Thoracic aorta (tissue), 2 donors: ENCODE results near the gene CDC42SE1. TPM values are rescaled to one million over a fixed set of nuclear protein-coding genes. Genes with fewer than 3 reads are reported as not detected.

Experiments
- ATAC-seq: fragments of 150-250 bp; one replicate; pipeline ENCODE4 v1.8.0; 2017; ENCODE audit warnings: low read depth; ENCODE audit not compliant: insufficient number of reproducible peaks, low FRiP score
- DNase-seq: peaks from one replicate; pipeline ENCODE4 v3.0.0-alpha.2; 2020; ENCODE audit warnings: low spot score
- H3K27ac ChIP-seq, 2 donors: fragments of 200-600 bp; sonication (generic); 1 replicate in 1 of 2; 2 replicates in 1 of 2; pipeline ENCODE4 v1.5.1; 2016; ENCODE audit warnings: mild to moderate bottlenecking in 2 of 2, moderate library complexity in 2 of 2
- H3K27me3 ChIP-seq: fragments of 200-600 bp; sonication (generic); replicated peaks from 2 replicates; pipeline ENCODE4 v1.6.0; 2016; ENCODE audit warnings: mild to moderate bottlenecking; ENCODE audit not compliant: insufficient read depth
- H3K36me3 ChIP-seq: fragments of 200-600 bp; sonication (generic); one replicate; pipeline ENCODE4 v1.5.1; 2016
- H3K4me1 ChIP-seq, 2 donors: fragments of 200-600 bp; sonication (generic); 1 replicate in 1 of 2; 2 replicates in 1 of 2; pipeline versions ENCODE4 v1.5.1 to v1.6.0; 2016; ENCODE audit warnings: low read depth in 2 of 2, mild to moderate bottlenecking in 1 of 2; ENCODE audit not compliant: control insufficient read depth in 1 of 2
- H3K4me3 ChIP-seq: fragments of 200-600 bp; sonication (generic); 2 replicates; pipeline ENCODE4 v1.5.1; 2016; ENCODE audit warnings: mild to moderate bottlenecking
- H3K9me3 ChIP-seq: fragments of 200-600 bp; sonication (generic); 2 replicates; pipeline ENCODE4 v1.5.1; 2016
- total RNA-seq, 2 donors: library from RNA; depleted of rRNA; stranded (reverse); fragments of >200 nt; gene quantifications; one replicate each; pipeline versions ENCODE4 v1.1.0 to v1.2.3, GENCODE V29; 2016
- TF ChIP-seq, protein P1 (sequence below): fragments of 200-600 bp; sonication (generic); IDR thresholded peaks from one replicate; pipeline ENCODE4 v1.5.1; 2019; ENCODE audit warnings: antibody characterized with exemption

The CDC42SE1 gene
- total RNA-seq, 2 donors from 2014 or later: 66.2 to 134 TPM

DNA sequence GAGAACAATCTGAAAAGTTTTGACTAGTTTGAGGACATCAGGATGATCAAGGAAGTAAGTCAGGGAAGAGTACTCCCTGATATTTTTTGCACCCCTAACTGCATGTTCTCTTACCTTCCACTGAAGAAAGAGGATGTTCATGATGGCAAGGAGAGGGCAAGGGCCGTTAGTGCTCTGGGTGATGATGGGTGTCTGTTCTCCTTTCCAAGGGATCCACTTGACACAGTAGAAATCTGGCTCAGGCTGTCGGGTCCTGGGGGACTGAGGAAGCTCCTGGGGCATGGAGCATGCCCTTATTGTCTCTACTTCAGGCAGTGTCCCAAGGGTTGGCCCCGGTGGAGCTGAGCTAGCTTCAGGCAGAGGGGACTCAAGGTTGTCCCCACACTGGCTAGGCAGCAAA, 57.4 kb downstream of the CDC42SE1 start:
- Histone ChIP-seq H3K9me3 (no peaks in the 10 kb centered on the region), H3K4me3 (no peak overlapping the region), H3K36me3 (peaks cover 24% of the 10 kb centered on the region), H3K27ac (no peak overlapping the region), H3K27me3 (no peaks in the 10 kb centered on the region), H3K4me1 (peaks cover 29 to 39% of the 10 kb centered on the region in 2 donors)
- ATAC-seq (no peak), DNase-seq (no peak)
- TF ChIP-seq, protein P1, sequence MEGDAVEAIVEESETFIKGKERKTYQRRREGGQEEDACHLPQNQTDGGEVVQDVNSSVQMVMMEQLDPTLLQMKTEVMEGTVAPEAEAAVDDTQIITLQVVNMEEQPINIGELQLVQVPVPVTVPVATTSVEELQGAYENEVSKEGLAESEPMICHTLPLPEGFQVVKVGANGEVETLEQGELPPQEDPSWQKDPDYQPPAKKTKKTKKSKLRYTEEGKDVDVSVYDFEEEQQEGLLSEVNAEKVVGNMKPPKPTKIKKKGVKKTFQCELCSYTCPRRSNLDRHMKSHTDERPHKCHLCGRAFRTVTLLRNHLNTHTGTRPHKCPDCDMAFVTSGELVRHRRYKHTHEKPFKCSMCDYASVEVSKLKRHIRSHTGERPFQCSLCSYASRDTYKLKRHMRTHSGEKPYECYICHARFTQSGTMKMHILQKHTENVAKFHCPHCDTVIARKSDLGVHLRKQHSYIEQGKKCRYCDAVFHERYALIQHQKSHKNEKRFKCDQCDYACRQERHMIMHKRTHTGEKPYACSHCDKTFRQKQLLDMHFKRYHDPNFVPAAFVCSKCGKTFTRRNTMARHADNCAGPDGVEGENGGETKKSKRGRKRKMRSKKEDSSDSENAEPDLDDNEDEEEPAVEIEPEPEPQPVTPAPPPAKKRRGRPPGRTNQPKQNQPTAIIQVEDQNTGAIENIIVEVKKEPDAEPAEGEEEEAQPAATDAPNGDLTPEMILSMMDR: no peak

DNA sequence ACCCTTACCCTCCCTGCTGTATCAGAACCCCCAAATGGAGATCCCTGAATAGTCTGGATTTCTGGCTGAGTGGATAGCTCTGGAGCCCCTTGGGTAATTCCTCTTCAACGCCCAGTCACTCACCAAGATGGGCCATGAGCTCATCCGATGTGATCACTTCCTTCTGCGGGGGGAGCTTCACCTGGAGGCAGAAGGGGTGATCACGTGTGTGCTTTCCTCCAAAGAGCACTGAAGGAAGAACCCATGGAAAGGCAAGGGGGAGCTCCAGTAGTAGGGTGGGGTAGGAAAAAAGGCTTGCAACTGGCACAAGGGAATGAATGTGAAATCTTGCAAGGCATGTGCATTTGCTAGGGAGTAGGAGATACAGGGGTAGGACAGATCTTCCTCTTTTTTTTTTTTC, 57.8 kb downstream of the CDC42SE1 start:
- ATAC-seq: no peak
- TF ChIP-seq, protein P1: no peak
- Histone ChIP-seq H3K36me3 (peaks cover 28% of the 10 kb centered on the region), H3K9me3 (no peaks in the 10 kb centered on the region), H3K27me3 (no peaks in the 10 kb centered on the region), H3K4me1 (peaks cover 27 to 36% of the 10 kb centered on the region in 2 donors), H3K4me3 (no peak overlapping the region), H3K27ac (no peak overlapping the region)
- no peak for DNase-seq

Other genes with a start within 250 kb of the CDC42SE1 start
- 10 to 100 TPM; 60.9 to 73.2 TPM for gene ARNT, start 183.0 kb downstream of the CDC42SE1 start, total RNA-seq
- gene CTXND2, start 172.5 kb downstream of the CDC42SE1 start, total RNA-seq: not detected
- 10 to 100 TPM; 38.9 to 42.7 TPM for gene SETDB1, start 133.3 kb downstream of the CDC42SE1 start, total RNA-seq
- gene CERS2, start 84.8 kb downstream of the CDC42SE1 start, total RNA-seq: 100 to 1,000 TPM; 102 to 122 TPM
- gene ANXA9, start 77.3 kb downstream of the CDC42SE1 start, total RNA-seq: not detected
- 10 to 100 TPM; 16.9 to 28.3 TPM for gene MINDY1, start 52.7 kb downstream of the CDC42SE1 start, total RNA-seq
- 10 to 100 TPM; 16.5 to 21.3 TPM for gene PRUNE1, start 51.2 kb downstream of the CDC42SE1 start, total RNA-seq
- 1 to 10 TPM in 1 of 2 donors, under 1 TPM in 1; 0.14 to 2.6 TPM for gene BNIPL, start 23.0 kb downstream of the CDC42SE1 start, total RNA-seq
- gene C1orf56, start 11.9 kb downstream of the CDC42SE1 start, total RNA-seq: 1 to 10 TPM; 5.0 to 5.3 TPM
- 1 to 10 TPM; 1.2 to 3.1 TPM for gene MLLT11, start 775 bp upstream of the CDC42SE1 start, total RNA-seq
- gene GABPB2, start 11.1 kb upstream of the CDC42SE1 start, total RNA-seq: 10 to 100 TPM; 24.6 to 33.0 TPM
- 1 to 10 TPM; 6.3 to 6.8 TPM for gene SEMA6C, start 87.0 kb upstream of the CDC42SE1 start, total RNA-seq
- 10 to 100 TPM in 1 of 2 donors, 1 to 10 TPM in 1; 3.9 to 14.1 TPM for gene TNFAIP8L2, start 97.0 kb upstream of the CDC42SE1 start, total RNA-seq
- 1 to 10 TPM; 5.6 to 8.7 TPM for gene LYSMD1, start 106.3 kb upstream of the CDC42SE1 start, total RNA-seq
- gene SCNM1, start 106.5 kb upstream of the CDC42SE1 start, total RNA-seq: 10 to 100 TPM; 19.1 to 27.7 TPM
- not detected for gene TMOD4, start 116.4 kb upstream of the CDC42SE1 start, total RNA-seq
- gene VPS72, start 130.6 kb upstream of the CDC42SE1 start, total RNA-seq: 10 to 100 TPM; 32.5 to 39.7 TPM
- gene PIP5K1A, start 138.9 kb upstream of the CDC42SE1 start, total RNA-seq: 10 to 100 TPM; 49.7 to 97.6 TPM
- 10 to 100 TPM; 79.1 to 87.6 TPM for gene PSMD4, start 195.1 kb upstream of the CDC42SE1 start, total RNA-seq
- gene ZNF687, start 222.7 kb upstream of the CDC42SE1 start, total RNA-seq: 10 to 100 TPM; 22.7 to 32.2 TPM